Measurements from ENCODE around the gene ELK3.

The ELK3 gene

DNA sequence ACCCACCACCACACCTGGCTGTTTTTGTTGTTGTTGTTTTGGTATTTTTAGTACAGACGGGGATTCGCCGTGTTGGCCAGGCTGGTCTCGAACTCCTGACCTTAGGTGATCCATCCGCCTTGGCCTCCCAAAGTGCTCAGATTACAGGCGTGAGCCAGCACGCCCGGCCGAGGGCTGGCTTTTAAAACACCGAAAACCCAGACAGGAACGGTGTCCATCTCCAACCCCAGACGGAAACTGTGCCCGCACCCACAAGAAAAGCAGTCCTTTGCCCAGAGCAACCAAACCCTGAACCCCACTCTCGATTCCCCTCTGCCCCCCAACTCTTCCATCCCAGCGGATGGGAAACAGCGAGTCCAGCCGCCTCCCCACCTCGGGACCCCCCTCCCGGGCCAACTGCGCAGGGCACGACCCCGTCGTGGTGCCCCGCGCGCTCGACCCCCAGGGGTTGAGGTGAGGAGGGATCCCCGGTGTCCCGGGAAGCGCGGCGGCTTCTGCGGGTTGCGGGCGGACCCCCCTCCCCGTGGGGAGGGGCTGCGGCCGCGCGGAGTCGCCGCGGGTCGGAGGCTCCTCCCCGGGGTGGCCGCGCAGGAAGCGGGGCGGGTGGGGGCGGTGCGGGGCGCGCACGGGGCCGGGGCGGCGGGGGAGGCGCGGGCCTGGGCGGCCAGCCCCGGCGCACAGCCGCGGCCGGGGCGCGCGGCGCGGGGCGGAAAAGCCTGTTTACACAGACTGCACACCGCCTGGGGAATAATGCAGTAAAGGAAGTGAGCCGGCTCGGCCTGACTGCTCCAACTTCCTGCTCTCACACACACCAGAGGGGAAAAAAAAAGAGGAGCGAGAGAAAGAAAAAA lies at the start of gene ELK3:
ELK3 (plus strand) TSS at position 651 of the 851 bp plus-strand sequence.
- in situ Hi-C loops (cut with MboI; ENCODE audit: low pct_unique_long_range_greater_than_20kb, low sequenced_read_pairs): no loop called here
- peak; percentile 84 for DNase-seq

DNA sequence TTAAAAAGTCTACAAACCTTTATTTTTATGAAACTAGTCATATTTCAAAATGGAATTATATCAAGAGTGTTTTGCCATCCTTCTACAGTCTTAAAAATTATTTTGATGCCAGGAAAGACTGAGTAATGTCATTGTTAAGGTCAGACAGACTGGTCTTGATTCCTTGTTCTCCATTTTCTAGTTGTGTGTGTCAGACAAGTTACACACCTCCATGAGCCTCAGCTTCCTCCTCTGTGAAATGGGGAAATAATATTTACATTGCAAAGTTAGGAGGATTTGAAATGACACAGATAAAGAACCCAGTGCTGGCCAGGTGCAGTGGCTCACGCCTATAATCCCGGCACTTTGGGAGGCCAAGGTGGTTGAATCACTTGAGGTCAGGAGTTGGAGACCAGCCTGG lies 47.4 kb upstream of the ELK3 start:
- in situ Hi-C loops (cut with MboI; ENCODE audit: low pct_unique_long_range_greater_than_20kb, low sequenced_read_pairs): no loop called here
- DNase-seq: no peak

DNA sequence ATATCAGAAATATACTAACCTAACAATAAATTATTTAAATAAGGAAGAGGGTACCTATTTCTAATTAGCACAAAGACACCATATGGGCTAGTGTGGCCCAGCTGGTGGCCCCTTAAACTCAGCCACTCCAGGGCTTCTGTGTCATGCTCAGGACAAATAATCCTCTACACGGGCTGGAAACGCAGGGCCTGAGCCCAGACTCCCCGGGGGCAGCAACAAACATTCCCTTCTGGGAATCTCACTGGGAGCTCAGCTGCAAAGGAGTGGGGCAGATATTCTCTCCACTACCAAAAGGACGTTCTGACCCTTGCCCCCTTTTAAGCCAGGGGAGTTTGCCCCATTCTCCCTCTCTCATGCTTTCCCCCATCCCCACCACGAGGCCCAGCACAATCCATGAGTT lies 43.7 kb upstream of the ELK3 start:
- no peak for DNase-seq
- in situ Hi-C loops (cut with MboI; ENCODE audit: low pct_unique_long_range_greater_than_20kb, low sequenced_read_pairs): no loop called here

DNA sequence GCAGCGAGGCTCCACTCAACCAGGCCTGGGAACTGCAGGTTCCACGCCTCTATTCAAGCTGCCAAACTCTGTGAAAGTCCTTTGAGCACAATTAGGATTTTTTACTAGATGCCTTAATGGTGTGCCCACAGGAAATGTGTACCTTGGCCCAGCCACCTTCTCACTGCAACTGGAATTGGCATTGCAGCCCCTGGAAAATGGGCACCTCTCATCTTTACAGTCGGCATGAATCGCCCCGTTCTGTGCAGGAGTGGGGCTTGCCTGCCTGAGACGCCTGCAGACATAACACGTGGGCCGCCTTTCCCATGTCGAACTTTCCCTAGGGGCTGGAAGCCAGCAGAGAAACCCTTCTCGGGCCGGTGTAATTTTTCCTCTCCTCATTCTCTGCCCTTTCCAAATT lies 42.0 kb upstream of the ELK3 start:
- in situ Hi-C loops (cut with MboI; ENCODE audit: low pct_unique_long_range_greater_than_20kb, low sequenced_read_pairs): no loop called here
- DNase-seq: no peak

DNA sequence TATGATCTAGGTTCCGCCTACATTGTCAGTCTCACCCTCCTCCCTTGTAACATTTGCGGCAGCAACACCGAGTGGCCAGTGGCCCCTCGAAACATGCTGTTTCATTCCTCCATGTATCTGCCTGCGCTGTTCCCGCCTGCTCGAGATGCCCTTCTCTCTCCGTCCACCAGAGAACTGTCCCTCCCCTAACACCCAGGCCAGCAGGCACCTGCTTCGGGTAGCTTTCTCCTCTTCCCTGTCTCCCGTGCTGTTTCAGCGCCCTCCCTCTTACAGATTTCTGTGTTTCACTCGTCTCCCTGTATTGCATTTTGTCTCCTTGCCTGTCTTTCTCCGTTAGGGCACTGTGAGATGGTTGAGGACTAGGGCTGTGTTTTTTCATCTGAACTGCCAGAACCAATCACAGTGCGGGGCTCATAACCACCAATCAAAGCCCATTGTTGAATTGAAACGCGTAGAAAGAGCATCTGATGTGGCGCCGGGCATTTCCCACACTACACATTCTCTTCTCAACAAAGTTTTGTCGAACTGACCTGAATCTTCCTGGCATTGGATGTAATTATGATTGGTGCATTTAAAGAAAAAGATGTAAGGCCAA lies 40.9 kb upstream of the ELK3 start:
- DNase-seq: no peak
- in situ Hi-C loops (cut with MboI; ENCODE audit: low pct_unique_long_range_greater_than_20kb, low sequenced_read_pairs): no loop called here

DNA sequence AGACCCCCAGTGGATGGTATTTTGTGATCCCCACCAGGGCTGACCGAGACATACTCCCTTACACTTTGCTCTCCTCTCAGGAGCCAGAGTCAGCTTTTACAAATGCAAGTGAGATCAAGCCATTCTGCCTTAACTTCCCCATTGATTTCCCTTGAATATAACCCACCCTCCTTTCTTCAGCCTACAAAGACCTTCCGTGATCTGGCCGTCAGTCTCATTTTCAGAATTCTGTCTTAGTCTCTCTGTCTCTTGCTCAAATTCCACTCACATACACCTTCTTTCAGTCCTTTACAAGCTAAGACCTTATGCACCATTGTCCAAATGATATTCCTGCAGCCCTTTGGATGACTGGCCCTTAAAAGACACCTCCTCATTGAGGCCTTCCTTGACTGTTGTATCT lies 39.0 kb upstream of the ELK3 start:
- in situ Hi-C loops (cut with MboI; ENCODE audit: low pct_unique_long_range_greater_than_20kb, low sequenced_read_pairs): no loop called here
- no peak for DNase-seq

DNA sequence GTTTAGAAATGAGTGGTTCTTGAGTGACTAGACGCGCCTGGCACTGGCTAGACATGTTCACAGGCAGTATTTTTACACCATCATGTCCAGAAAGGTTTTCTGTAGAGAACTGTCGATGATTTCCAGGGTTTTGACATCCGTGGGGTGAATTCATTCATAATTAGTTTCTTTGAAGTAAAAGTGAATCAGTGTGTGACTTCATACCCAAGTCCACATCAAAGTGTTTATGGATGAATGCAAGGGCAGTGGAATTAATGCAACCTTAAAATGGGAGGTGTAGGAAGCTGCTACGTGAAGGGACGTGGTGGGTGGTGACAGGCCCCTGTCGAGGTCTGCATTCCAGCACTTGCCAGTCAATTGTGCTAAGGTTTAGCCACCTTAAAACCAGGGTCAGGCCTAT lies 38.4 kb upstream of the ELK3 start:
- DNase-seq: no peak
- in situ Hi-C loops (cut with MboI; ENCODE audit: low pct_unique_long_range_greater_than_20kb, low sequenced_read_pairs): no loop called here

DNA sequence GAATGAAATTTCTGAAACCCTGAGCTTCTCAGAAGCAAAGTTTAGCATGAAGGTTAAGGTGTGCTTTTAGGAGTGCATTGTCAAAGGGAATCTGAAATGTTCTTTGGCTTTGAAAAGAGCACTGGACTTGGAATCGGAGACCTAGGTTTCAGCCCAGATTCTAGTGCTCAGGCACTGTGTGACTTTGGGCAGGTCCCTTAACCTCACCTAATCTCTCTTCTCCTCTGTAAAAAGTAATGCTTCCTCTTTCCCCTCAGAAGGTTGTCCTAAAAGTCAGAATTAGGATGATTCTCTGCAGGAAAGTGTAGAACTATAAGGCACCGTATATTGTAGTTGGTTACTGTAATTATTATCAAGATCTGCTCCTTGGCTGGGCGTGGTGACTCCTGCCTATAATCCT lies 38.0 kb upstream of the ELK3 start:
- no peak for DNase-seq
- in situ Hi-C loops (cut with MboI; ENCODE audit: low pct_unique_long_range_greater_than_20kb, low sequenced_read_pairs): no loop called here

DNA sequence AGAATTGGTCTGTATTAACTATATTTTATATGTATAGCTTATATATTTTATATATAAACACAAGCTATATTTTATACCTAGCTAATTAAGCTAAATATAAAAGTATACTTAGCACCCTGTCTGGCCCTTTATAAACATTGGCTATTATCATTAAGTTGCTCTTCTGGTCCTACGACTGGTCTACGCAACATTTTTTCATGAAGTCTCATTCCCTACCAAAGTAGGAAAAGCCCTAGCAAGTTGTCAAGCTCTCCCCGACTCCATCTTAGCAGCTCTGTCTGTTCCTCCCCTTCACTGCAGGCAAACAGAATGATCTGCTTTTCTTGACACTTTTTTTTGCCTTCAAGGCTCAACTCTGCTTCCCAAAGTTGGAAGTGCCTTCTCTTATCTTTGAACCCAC lies 36.7 kb upstream of the ELK3 start:
- DNase-seq: no peak
- in situ Hi-C loops (cut with MboI; ENCODE audit: low pct_unique_long_range_greater_than_20kb, low sequenced_read_pairs): no loop called here

DNA sequence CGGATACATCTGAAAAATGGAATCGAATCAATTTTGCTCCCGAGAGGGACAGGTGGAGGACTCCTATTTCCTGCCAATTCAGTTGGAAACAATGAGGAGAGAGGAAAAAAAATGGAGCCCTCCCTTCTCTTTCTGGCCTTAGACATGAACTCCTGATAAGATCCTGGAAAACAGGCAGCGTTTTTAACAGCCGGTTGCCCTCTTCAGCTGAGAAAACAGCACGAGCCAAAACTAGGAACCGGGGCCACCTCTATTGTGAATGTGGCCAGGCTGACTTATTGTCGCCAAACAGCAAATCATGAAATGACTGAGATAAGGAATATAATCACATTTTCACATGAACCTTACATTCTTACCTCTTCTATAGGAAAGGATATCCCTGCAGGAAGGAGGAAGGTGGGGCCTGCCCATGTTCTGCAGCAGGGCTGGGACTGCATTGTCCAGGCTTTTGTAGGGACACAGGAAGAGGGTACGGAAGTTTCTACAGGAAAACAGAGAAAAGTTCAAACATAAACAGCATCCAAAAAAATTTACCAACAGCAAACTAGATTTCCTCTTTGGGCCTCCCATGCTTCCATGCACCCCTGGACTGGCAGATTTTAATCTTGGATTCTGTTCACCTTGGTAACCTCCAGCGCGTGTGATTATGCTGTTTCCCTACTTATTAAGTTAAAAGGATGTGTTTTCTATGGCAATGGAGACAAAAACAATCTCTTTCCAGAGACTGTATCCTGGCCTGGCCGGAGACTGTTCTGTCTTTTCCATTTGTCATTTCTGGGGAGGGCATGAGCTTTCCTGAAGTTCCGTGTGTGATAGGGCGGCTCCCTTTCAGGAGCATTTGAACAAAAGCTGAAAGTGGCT lies 29.0 kb upstream of the ELK3 start:
- DNase-seq: no peak
- in situ Hi-C loops (cut with MboI; ENCODE audit: low pct_unique_long_range_greater_than_20kb, low sequenced_read_pairs): no loop called here

DNA sequence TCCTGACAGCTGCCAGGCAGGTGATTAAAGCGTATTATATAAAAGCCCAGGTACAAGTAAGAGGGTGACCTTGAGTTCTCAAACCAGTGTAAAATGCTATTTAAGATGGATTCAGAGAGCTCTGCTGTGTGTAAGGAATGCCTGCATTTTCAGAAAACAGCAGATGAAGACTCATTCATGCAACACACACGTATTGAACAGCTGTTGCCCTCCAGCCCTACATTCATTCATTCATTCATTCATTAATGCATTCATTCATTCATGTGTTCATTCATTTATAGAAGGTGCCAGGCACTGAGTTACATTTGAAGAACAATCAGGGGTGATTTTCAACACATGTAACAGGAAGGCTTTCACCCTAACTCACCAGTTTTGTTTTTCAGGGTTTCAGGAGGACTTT lies 27.4 kb upstream of the ELK3 start:
- in situ Hi-C loops (cut with MboI; ENCODE audit: low pct_unique_long_range_greater_than_20kb, low sequenced_read_pairs): no loop called here

DNA sequence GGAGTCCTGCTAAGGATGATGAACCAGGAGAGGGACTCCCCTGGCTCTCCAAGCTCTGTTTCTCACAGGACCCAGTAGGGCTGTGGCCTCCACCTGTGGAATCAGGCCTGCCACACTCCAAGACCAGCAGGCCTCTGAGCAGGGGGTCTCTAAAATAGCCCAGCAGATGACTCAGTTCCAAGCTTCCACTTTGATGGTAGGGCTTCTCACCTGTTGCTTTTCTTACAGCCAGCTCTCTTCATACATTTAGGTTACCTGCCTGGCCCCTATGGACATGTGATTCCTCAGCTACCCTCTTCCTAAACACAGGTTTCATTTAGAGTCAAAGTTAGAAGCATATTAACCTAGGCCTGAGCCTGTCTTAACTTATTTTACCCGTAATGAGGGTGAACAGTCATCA lies 26.7 kb upstream of the ELK3 start:
- in situ Hi-C loops (cut with MboI; ENCODE audit: low pct_unique_long_range_greater_than_20kb, low sequenced_read_pairs): no loop called here

More for the DNA sequence above, 27.4 kb upstream of the ELK3 start:
- DNase-seq: no peak

DNA sequence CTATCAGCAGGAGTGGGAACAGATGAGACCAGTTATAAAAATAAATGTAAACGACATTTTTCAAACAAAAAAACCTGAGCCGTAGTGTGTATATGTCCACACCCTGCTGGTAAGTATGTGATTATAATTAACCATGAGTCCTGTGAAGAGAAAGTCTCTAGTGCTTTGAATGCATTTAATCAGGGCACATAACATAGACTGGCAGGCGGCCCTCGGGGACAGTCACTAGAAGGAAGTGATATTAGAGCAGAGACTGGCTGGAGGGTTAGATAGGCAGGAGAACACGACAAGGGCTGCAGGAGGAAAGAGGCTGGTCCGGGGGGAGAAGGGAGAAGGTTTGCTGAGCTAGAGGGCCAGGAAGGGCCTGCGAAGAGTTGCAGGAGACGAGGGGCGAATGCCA lies 23.8 kb upstream of the ELK3 start:
- DNase-seq: no peak

More for the DNA sequence above, 26.7 kb upstream of the ELK3 start:
- no peak for DNase-seq

DNA sequence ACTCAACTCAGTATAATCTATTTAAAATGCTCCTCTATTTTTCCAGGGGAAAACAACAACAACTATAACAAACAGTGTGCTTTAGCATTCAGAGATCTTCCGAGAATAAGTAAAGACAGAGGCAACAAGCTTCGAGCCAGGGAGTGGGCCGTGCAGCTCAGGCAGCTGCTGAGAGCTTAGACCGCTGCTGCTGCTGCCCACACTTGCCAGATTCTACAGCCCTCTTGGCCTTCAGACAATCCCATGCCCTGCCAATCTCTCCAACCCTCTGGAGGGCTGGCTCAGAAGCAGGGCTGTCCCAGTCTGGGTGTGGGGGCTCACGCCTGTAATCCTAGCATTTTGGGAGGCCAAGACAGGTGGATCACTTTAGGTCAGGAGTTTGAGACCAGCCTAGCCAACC lies 23.4 kb upstream of the ELK3 start:
- in situ Hi-C loops (cut with MboI; ENCODE audit: low pct_unique_long_range_greater_than_20kb, low sequenced_read_pairs): no loop called here
- no peak for DNase-seq

More for the DNA sequence above, 23.8 kb upstream of the ELK3 start:
- in situ Hi-C loops (cut with MboI; ENCODE audit: low pct_unique_long_range_greater_than_20kb, low sequenced_read_pairs): no loop called here

DNA sequence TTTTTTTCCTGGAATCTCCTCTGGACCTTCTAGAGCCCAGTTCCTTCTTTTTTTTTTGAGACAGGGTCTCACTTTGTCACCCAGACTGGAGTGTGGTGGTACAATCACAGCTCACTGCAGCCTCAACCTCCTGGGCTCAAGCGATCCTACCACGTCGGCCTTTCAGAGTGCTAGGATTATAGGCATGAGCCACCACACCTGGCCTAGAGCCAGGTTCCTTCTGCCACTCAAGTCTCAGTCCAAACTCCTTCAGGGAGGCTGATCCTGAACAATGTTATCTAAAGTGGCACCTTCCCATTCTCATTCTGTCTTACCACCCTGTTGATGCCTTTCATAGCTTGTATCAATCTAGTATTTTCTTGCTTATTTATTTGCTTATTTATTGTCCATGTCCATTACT lies 22.3 kb upstream of the ELK3 start:
- no peak for DNase-seq
- in situ Hi-C loops (cut with MboI; ENCODE audit: low pct_unique_long_range_greater_than_20kb, low sequenced_read_pairs): no loop called here

DNA sequence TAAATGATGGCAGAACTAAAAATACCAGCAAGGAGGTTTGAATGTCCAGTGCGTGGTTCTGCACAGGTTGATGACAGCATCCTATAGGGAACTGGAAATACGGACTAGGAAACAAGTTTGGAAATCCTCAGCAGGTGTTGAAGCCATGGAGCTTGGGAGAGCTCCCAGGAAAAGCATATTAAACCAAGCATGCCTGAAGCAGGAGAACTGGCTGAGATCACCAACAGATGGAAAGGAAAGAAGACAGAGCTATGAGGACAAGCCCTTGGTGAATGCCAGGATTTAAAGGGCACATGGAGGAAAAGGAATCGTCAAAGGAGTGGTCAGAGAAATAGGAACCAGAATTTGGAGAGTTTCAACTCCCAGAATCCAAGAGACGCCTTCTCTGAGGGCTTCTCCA lies 21.2 kb upstream of the ELK3 start:
- no peak for DNase-seq
- in situ Hi-C loops (cut with MboI; ENCODE audit: low pct_unique_long_range_greater_than_20kb, low sequenced_read_pairs): no loop called here

DNA sequence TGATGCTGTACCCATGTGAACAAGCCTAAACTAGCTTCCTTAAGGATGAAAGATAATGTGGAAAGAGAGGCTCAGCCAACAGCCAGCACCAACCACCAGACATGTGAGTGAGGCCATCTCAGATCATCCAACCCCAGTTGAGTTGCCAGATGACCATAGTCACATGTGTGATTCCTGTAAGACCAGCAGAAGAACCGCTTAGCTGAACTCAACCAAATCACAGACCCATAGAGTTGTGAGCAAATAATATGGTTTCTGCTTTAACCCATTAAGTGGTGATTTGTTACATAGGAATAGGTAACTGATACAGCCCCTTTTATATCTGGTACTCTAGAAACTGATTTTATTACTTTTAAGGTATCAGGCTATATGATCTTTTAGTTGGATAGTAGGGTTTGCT lies 17.6 kb upstream of the ELK3 start:
- in situ Hi-C loops (cut with MboI; ENCODE audit: low pct_unique_long_range_greater_than_20kb, low sequenced_read_pairs): no loop called here
- DNase-seq: no peak

DNA sequence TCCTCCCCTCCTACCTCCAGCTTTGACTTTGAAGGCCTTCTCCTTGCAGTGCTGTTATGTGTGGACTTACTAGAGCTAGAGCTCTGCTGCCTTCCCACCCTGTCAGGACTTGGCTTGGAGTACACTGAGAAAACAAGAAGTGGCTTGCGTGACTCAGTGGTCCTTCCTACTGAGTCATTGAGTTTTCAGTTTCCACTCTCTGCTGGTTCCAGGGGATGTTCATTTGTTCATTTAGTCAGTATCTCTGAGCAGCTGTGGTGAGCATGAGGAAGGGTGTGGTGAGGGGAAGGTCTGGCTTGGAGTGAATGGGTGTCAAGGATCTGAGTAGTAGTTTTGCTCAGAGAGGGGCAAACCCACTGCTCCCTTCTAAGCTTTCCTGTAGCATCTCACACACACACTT lies 17.2 kb upstream of the ELK3 start:
- DNase-seq: peak; percentile 59

DNA sequence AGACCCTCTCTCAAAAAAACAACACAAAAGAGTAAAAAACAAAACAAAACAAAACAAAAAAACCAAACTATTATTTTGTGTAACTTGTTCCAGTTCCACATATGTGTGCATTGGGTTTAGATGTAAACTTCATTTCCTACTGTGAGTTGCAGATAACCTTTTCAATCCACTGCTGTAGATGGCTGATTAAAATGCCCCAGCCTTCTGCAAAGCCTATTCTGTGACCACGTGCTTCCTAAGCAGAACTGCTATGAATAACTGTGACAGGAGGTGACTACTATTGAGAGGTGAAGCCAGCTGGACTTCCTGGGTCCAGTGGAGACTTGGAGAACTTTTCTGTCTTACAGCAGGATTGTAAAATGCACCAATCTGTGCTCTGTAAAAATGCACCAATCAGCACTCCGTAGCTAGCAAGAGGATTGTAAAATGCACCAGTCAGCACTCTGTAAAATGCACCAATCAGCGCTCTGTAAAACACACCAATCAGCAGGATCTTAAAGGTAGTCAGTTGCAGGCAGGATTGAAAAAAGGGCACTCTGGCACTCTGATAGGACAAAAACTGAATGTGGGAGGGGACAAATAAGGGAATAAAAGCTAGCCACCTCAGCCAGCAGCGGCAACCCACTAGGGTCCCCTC lies 10.3 kb upstream of the ELK3 start:
- in situ Hi-C loops (cut with MboI; ENCODE audit: low pct_unique_long_range_greater_than_20kb, low sequenced_read_pairs): no loop called here
- DNase-seq: no peak

More for the DNA sequence above, 17.2 kb upstream of the ELK3 start:
- in situ Hi-C loops (cut with MboI; ENCODE audit: low pct_unique_long_range_greater_than_20kb, low sequenced_read_pairs): no loop called here

DNA sequence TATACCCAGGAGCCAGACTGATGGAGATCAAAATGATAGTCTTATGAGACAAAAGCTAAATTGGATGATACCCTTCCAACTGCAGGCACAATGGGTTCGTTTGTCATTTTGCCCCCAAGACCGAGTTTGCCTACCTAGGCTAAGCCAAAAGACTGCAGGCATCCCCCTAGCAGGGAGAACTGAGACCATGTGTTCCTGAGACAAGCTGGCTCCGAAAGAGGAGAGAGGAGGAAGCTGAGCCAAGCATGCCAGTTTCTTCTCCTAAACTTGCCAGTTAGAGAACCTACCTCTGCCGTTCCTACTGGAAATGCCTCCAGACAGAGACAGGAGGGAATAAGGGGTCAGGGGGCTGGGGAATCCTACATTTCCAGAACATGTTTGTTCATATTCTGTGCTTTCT lies 8.3 kb upstream of the ELK3 start:
- in situ Hi-C loops (cut with MboI; ENCODE audit: low pct_unique_long_range_greater_than_20kb, low sequenced_read_pairs): no loop called here
- DNase-seq: no peak
